Lower lobe of right lung (tissue), 2 donors: ENCODE data around the gene SLC36A2. TPM values are rescaled to one million over a fixed set of nuclear protein-coding genes. Genes with fewer than 3 reads are reported as not detected.

ENCODE experiments used
- ATAC-seq, 2 donors: fragments of 200-7000 bp; cut with Tn5 transposase; one replicate each; pipeline ENCODE4 v1.9.1; 2020 to 2022; ENCODE audit warnings: mild to moderate bottlenecking in 2 of 2, moderate library complexity in 2 of 2
- DNase-seq: peaks from one replicate; pipeline ENCODE4 v3.0.0-alpha.2; 2020
- H3K27ac ChIP-seq: fragments of 200-600 bp; one replicate; pipeline ENCODE4 v1.8.0; 2022
- H3K27me3 ChIP-seq: fragments of 200-600 bp; one replicate; pipeline ENCODE4 v1.8.0; 2022; ENCODE audit warnings: low read depth
- H3K36me3 ChIP-seq: fragments of 200-600 bp; one replicate; pipeline ENCODE4 v1.8.0; 2022; ENCODE audit warnings: mild to moderate bottlenecking
- H3K4me1 ChIP-seq: fragments of 200-600 bp; one replicate; pipeline ENCODE4 v1.8.0; 2022
- H3K4me3 ChIP-seq: fragments of 200-600 bp; one replicate; pipeline ENCODE4 v1.8.0; 2022; ENCODE audit warnings: mild to moderate bottlenecking
- H3K9me3 ChIP-seq: fragments of 200-600 bp; one replicate; pipeline ENCODE4 v1.8.0; 2022
- CTCF ChIP-seq: fragments of 200-600 bp; IDR thresholded peaks from one replicate; pipeline ENCODE4 v1.8.0; 2022; ENCODE audit warnings: antibody characterized with exemption, mild to moderate bottlenecking
- intact Hi-C: fragments of 100-400 bp; cut with DNase I; formaldehyde crosslinking; loops from one replicate; pipeline ENCODE4 v1.11.0; 2022
- total RNA-seq: library from RNA; stranded (reverse); fragmentation: NEBNext Ultra II Directional; extraction: Animal tissue kit (Norgen Biotek cat#: 25700); gene quantifications from one replicate; pipeline ENCODE4 v1.2.1, GENCODE V29; 2021
- donor health status: DM: no; HTN: yes; CAD: no; lungs with severe emphysema.

The SLC36A2 gene
- total RNA-seq, 1 donor from 2014 or later = not detected

- no peaks in the 10 kb centered on the region for H3K36me3 ChIP-seq
- H3K27ac ChIP-seq = no peak overlapping the region
- H3K4me1 ChIP-seq = no peaks in the 10 kb centered on the region
- peaks cover 9% of the 10 kb centered on the region for H3K27me3 ChIP-seq
- no peak overlapping the region for H3K4me3 ChIP-seq
- H3K9me3 ChIP-seq = no peaks in the 10 kb centered on the region
- ATAC-seq (no peak), DNase-seq (no peak)
- intact Hi-C loops = no loop called here
- TF ChIP-seq CTCF = no peak
These were observed 2.1 kb downstream of the SLC36A2 start for GRCh38 chr5:151345187-151345807.

GRCh38 chr5:151344088-151344487 is 3.3 kb downstream of the SLC36A2 start:
- no peak for ATAC-seq
- H3K36me3 ChIP-seq = no peaks in the 10 kb centered on the region
- intact Hi-C loops = no loop called here
- H3K27me3 ChIP-seq = peaks cover 9% of the 10 kb centered on the region
- H3K27ac ChIP-seq = no peak overlapping the region
- no peaks in the 10 kb centered on the region for H3K4me1 ChIP-seq
- H3K9me3 ChIP-seq = no peaks in the 10 kb centered on the region
- DNase-seq = no peak
- H3K4me3 ChIP-seq = no peak overlapping the region
- no peak for TF ChIP-seq CTCF

GRCh38 chr5:151340004-151340403 is 7.4 kb downstream of the SLC36A2 start:
- no peak overlapping the region for H3K27ac ChIP-seq
- TF ChIP-seq CTCF = no peak
- H3K4me1 ChIP-seq = no peaks in the 10 kb centered on the region
- no peaks in the 10 kb centered on the region for H3K36me3 ChIP-seq
- ATAC-seq (no peak), DNase-seq (no peak)
- H3K27me3 ChIP-seq = peaks cover 14% of the 10 kb centered on the region
- no peak overlapping the region for H3K4me3 ChIP-seq
- intact Hi-C loops = no loop called here
- H3K9me3 ChIP-seq = no peaks in the 10 kb centered on the region

GRCh38 chr5:151338734-151339133 is 8.6 kb downstream of the SLC36A2 start:
- Histone ChIP-seq H3K27me3 (peaks cover 8% of the 10 kb centered on the region), H3K4me3 (no peak overlapping the region), H3K36me3 (no peaks in the 10 kb centered on the region), H3K27ac (no peak overlapping the region), H3K4me1 (no peaks in the 10 kb centered on the region), H3K9me3 (no peaks in the 10 kb centered on the region)
- DNase-seq (no peak), ATAC-seq (no peak)
- intact Hi-C loops = no loop called here
- TF ChIP-seq CTCF = no peak

- Histone ChIP-seq H3K4me1 (no peaks in the 10 kb centered on the region), H3K27me3 (peaks cover 5% of the 10 kb centered on the region), H3K36me3 (no peaks in the 10 kb centered on the region), H3K9me3 (no peaks in the 10 kb centered on the region), H3K27ac (no peak overlapping the region), H3K4me3 (no peak overlapping the region)
- DNase-seq (no peak), ATAC-seq (no peak)
- intact Hi-C loops = no loop called here
- TF ChIP-seq CTCF = no peak
These were observed 14.5 kb downstream of the SLC36A2 start for GRCh38 chr5:151332857-151333256.
